NCI-H1048 (cell line): ENCODE data around the gene COL24A1.
"Not testable (repeated sequence)": the region's sequence is repeated elsewhere in the genome, so short reads cannot be mapped to it uniquely, and the experiment has no call there.

Experiments
- DNase-seq: peaks from one replicate; lab custom pipeline; 2025; lab: John Stamatoyannopoulos, UW

The COL24A1 gene

GRCh38 chr1:86072474-86072873, 84.1 kb downstream of the COL24A1 start:
- not testable (repeated sequence) for DNase-seq

DNA sequence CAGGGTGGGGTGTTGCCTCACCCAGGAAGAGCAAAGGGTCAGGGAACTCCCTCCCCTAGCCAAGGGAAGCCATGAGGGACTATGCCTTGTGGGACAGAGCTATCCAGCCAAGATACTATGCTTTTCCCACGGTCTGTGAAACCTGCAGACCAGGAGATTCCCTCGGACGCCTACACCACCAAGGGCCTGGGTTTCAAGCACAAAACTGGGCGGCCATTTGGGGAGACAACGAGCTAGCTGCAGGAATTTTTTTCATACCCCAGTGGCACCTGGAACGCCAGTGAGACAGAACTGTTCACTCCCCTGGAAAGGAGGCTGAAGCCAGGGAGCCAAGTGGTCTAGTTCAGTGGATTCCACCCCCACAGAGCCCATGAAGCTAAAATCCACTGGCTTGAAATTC, 84.7 kb downstream of the COL24A1 start:
- not testable (repeated sequence) for DNase-seq

GRCh38 chr1:86069757-86070145, 86.8 kb downstream of the COL24A1 start:
- no peak for DNase-seq

DNA sequence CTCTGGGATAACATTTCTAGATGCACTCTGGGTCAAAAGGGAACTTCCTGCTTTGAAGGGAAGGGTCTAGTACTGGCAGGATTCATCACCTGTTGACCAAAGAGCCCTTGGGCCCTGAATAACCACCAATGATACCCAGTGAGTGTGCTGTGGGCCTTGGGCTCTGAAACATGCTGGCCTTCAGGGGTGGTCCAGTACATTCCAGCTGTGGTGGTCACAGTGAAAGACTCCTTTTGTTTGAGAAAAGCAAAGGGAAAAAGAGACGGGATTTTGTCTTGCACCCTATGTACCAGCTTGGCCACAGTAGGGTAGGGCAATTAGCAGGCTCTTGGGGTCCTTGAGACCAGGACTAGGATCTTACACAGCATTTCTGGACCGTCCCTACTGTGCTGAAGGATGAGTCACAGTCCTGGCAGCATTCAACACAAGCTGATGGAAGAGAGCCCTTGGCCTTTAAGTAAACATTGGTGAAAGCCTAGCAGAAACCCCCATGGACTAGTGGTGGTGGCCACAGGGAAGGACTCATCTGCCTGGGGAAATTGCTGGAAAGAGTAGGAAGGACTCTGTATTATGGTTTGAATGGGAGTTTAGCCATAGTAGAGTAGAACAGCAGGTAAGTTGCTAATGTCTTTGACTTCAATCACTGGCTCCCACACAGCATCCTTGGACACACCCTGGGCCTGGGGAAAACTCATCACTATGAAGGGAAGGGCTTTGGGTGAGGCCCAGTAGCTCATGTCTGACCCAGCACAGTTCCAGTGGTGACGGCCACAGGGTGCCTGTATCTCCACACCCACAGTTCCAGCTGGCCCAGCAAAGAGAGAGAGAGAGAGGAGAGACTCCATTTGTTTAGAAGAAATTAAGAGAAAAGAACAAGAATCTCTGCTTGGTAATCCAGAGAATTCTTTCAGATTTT, 87.5 kb downstream of the COL24A1 start:
- DNase-seq: no peak

GRCh38 chr1:86068271-86068721, 88.3 kb downstream of the COL24A1 start:
- no peak for DNase-seq

GRCh38 chr1:86067626-86068025, 88.9 kb downstream of the COL24A1 start:
- DNase-seq: no peak

GRCh38 chr1:86064899-86065298, 91.7 kb downstream of the COL24A1 start:
- DNase-seq: no peak

DNA sequence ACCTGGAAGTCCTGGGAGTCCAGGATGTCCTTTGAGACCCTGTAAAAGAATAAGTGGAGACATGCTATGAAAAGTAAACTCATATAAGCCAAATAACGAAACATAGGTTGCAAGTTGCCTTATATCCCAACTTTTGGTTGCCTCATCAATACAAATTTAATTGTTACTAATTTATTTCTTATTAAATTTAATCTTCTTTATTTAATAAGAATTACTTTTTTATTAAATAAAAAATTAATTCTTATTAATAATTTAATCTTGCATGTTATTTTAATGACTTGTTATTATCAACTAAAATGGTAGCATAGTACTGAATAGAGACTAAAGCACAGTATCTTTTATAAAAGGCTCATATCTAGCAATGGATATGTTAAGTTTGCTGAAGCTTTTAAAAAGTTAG, 92.9 kb downstream of the COL24A1 start:
- DNase-seq: no peak

- DNase-seq: no peak
Measured at GRCh38 chr1:86062453-86062852, 94.1 kb downstream of the COL24A1 start.

- DNase-seq: no peak
Measured at GRCh38 chr1:86061551-86061990, 95.0 kb downstream of the COL24A1 start.

DNA sequence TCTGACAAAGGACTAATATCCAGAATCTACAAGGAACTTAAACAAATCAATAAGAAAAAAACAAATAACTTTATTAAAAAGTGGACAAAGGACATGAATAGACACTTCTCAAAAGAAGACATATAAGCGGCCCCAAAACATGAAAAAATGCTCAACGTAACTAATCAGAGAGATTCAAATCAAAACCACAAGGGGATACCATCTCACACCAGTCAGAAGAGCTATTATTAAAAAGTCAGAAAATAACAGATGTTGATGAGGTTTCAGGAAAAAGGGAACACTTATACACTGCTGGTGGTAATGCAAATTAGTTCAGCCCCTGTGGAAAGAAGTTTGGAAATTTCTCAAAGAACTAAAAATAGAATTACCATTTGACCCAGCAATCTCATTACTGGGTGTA, 102.2 kb downstream of the COL24A1 start:
- no peak for DNase-seq

DNA sequence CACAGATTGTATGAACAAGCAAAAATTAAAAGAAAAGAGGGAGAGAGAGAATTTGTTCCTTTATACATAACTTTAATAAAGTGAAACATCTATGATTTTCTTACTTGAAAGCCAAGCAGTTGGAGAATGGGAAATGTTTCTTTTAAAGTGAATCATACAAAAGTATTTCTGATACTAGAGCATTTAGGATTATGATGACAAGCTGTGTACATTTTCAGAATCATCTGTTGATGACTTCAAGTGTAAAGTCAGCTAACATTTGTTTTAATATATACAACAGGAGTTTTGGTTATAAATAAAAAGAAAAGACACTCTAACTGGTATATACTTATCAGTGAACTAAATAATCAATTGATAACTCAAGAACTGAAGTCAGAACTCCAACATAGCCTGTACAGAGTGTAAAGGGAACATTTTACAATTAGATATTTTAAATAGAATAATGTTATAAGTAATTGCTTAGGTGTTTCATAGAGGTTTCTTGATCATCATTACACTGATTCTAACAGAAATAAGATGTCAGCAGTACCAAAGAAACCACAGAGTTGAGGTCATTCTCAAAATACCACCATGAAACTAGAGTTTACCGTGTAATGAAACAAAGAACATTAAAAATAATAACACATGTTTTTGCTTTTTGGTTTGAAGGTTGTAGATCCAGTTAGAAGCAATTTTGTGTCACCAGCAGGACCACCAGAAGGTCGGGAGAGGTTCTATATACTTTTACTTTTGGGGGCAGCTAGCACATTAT, 103.4 kb downstream of the COL24A1 start:
- no peak for DNase-seq

- DNase-seq: no peak
Measured at GRCh38 chr1:86035101-86035500, 121.5 kb downstream of the COL24A1 start.

DNA sequence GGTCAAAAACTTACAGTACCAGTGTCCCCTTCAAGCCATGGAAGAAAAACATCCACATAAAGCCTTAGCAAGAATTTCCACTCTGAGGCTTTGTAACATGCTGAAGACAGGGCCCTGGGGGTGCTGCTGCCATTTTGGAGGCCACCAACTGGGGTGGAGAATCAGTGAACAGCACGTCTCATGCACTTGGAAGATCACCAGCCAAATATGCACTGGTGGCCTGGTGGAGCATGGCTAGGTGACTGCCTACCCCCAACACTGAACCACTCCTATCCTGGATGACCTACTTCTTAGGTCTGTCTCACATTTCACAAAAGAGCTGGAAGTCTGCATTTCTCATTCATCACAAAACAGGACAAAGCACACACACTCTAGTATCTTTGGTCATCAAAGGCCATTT, 126.4 kb downstream of the COL24A1 start:
- DNase-seq: no peak

- no peak for DNase-seq
Measured at GRCh38 chr1:86018283-86018923, 138.2 kb downstream of the COL24A1 start.

DNA sequence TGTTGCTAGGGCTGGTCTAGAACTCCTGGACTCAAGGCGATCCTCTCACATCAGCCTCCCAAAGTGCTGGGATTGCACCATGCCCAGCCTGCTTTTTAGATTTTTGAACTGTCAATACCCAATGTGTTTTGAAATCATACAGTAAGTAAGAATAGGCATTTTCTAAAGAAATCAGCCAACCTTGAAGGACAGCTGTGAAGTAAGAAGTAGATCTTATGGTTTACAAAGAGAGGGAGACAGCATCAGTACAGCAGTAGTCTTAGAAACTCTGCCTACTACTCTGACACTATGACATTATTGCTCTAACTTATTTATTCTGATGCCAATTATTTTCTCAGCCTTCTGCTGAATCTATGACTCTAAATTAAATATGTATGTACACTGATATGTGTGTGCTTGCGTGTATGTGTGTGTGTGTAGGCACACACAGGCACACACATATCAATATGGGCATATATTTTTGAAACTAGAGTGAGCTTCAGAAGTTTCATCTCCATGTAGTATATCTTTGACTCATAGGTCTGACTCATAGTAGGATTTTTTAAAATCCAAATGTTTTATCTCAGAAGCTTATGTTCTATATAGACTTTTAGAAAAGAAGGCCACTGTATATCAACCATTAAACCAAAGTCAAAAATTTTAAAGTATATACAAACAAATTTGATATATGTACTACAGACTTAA, 140.4 kb downstream of the COL24A1 start:
- DNase-seq: no peak

DNA sequence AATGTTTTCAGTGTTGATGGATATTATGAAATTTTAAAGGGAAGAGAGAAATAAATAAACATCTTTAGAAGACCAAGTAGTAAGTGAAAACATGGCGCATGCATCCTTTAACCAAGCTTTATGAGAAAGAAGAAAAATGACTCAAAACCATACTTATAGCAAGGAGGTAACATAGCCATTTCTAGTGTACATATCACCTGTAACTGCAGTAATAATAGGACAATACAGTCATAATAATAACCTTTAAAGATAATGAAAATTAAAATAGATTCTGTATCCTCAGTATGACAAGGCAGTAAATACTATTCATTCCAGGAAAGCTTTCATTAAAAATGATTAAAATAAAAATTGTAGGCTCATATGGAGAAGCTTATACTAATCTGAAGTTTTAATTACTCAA, 141.2 kb downstream of the COL24A1 start:
- DNase-seq: no peak

GRCh38 chr1:86000601-86001000, 156.0 kb downstream of the COL24A1 start:
- no peak for DNase-seq

GRCh38 chr1:85998105-85998855, 158.3 kb downstream of the COL24A1 start:
- no peak for DNase-seq

GRCh38 chr1:85992791-85993190, 163.8 kb downstream of the COL24A1 start:
- no peak for DNase-seq

DNA sequence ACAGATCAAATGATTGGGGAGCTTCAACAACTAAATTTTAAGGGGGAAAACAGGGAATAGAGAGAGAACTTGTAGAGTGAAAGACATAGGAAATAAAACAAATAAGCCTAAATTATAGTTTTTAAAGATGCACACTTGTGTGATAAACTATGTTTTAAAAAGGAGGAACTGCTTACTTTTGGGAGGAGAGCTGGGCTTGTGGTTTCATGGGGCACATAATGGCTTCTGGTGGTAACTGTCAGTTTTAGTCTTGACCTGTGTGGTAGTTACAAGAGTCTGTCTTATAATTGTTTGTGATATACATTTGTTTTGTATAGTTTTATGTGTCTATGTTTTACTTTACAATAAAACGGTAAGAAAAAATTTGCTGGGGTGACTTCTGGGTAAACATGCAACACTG, 165.3 kb downstream of the COL24A1 start:
- DNase-seq: no peak
